ENCODE measurements around the gene GRIA3. TPM values are rescaled to one million over a fixed set of nuclear protein-coding genes. Genes with fewer than 3 reads are reported as not detected.
A peak's percentile ranks its signal among the peaks of the same experiment; 100 is the strongest.

GRIA3 gene
- total RNA-seq, 1 experiment from 2014 or later = not detected

GRCh38 chrX:123263747-123264146, 79.7 kb downstream of the GRIA3 start:
- ChIA-PET CTCF (no interaction called here), POLR2A (ENCODE audit: low non-redundant PET) (no interaction called here)
- intact Hi-C loops (cut with micrococcal nuclease; ENCODE audit: unreplicated experiment) = no loop called here
- Histone ChIP-seq H3K27me3 (replicated peaks; ENCODE audit: insufficient read depth, low read depth, low read length, poor library complexity) (no peaks in the 10 kb centered on the region), H3K4me3 (ENCODE audit: low read depth, low read length, poor library complexity, severe bottlenecking) (no peak overlapping the region), H3K36me3 (ENCODE audit: insufficient read depth, low read length, poor library complexity, severe bottlenecking) (no peaks in the 10 kb centered on the region), H3K9me3 (ENCODE audit: low read depth, low read length, poor library complexity, severe bottlenecking) (no peaks in the 10 kb centered on the region), H3K27ac (ENCODE audit: low read depth, low read length, poor library complexity, severe bottlenecking) (no peak overlapping the region), H3K4me1 (ENCODE audit: insufficient read depth, low read length, poor library complexity, severe bottlenecking) (no peaks in the 10 kb centered on the region)
- peak; percentile 9 for DNase-seq (ENCODE audit: low spot score)
- no TSS peak for BruUV-seq (replicated peaks)
- TF ChIP-seq CTCF (conservative IDR thresholded peaks at IDR 0.05; ENCODE audit: low read depth, low read length) = no peak
- TF ChIP-seq EZH2 (IDR thresholded peaks at IDR 0.05; ENCODE audit: borderline replicate concordance, low read depth, low read length, poor library complexity, severe bottlenecking) = no peak

- Histone ChIP-seq H3K4me1 (ENCODE audit: insufficient read depth, low read length, poor library complexity, severe bottlenecking) (no peaks in the 10 kb centered on the region), H3K27me3 (replicated peaks; ENCODE audit: insufficient read depth, low read depth, low read length, poor library complexity) (no peaks in the 10 kb centered on the region), H3K9me3 (ENCODE audit: low read depth, low read length, poor library complexity, severe bottlenecking) (no peaks in the 10 kb centered on the region), H3K4me3 (ENCODE audit: low read depth, low read length, poor library complexity, severe bottlenecking) (no peak overlapping the region), H3K27ac (ENCODE audit: low read depth, low read length, poor library complexity, severe bottlenecking) (no peak overlapping the region), H3K36me3 (ENCODE audit: insufficient read depth, low read length, poor library complexity, severe bottlenecking) (no peaks in the 10 kb centered on the region)
- POLR2A ChIA-PET (ENCODE audit: low non-redundant PET) = no interaction called here
- intact Hi-C loops (cut with micrococcal nuclease; ENCODE audit: unreplicated experiment) = no loop called here
- CTCF ChIA-PET = no interaction called here
- TF ChIP-seq EZH2 (IDR thresholded peaks at IDR 0.05; ENCODE audit: borderline replicate concordance, low read depth, low read length, poor library complexity, severe bottlenecking) (no peak), CTCF (conservative IDR thresholded peaks at IDR 0.05; ENCODE audit: low read depth, low read length) (no peak)
- DNase-seq (ENCODE audit: low spot score) = no peak
- BruUV-seq (replicated peaks) = no TSS peak
Measured at GRCh38 chrX:123267220-123267619, 83.1 kb downstream of the GRIA3 start.

DNA sequence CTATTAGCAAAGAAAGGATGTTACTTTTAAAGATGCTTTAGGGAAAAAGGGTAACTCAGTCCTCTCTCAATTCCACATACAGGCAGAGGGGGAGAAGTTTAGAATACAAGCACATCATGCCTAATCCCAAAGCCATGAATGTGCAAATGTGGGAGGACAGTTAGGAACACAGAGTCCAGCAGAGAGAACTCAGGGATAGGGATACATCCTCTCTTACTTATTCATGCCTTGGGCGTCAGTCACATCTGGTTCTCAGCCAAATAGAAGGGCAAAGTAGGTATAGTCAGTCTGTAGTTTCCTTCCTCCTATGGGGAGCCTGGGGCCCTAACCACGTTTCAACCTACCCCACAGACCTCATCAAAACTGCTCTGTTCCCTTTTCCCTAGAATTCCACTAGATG, 87.8 kb downstream of the GRIA3 start:
- no peaks in the 10 kb centered on the region for H3K27me3 ChIP-seq (replicated peaks; ENCODE audit: insufficient read depth, low read depth, low read length, poor library complexity)
- H3K9me3 ChIP-seq (ENCODE audit: low read depth, low read length, poor library complexity, severe bottlenecking) = no peaks in the 10 kb centered on the region
- no peak for DNase-seq (ENCODE audit: low spot score)
- intact Hi-C loops (cut with micrococcal nuclease; ENCODE audit: unreplicated experiment) = no loop called here
- no peak overlapping the region for H3K4me3 ChIP-seq (ENCODE audit: low read depth, low read length, poor library complexity, severe bottlenecking)
- no peak overlapping the region for H3K27ac ChIP-seq (ENCODE audit: low read depth, low read length, poor library complexity, severe bottlenecking)
- CTCF ChIA-PET = no interaction called here
- BruUV-seq (replicated peaks) = no TSS peak
- H3K4me1 ChIP-seq (ENCODE audit: insufficient read depth, low read length, poor library complexity, severe bottlenecking) = no peaks in the 10 kb centered on the region
- POLR2A ChIA-PET (ENCODE audit: low non-redundant PET) = no interaction called here
- H3K36me3 ChIP-seq (ENCODE audit: insufficient read depth, low read length, poor library complexity, severe bottlenecking) = no peaks in the 10 kb centered on the region
- TF ChIP-seq EZH2 (IDR thresholded peaks at IDR 0.05; ENCODE audit: borderline replicate concordance, low read depth, low read length, poor library complexity, severe bottlenecking) = no peak
- TF ChIP-seq CTCF (conservative IDR thresholded peaks at IDR 0.05; ENCODE audit: low read depth, low read length) = no peak
